IPS DF 6.9 (cell line): ENCODE measurements around the gene ZNRF1.
A peak's percentile ranks its signal among the peaks of the same experiment; 100 is the strongest.

Source experiments
- DNase-seq: peaks from one replicate; pipeline ENCODE4 v3.0.0-alpha.2; 2013; ENCODE audit warnings: low read depth, low spot score
- H3K27ac ChIP-seq: one replicate; pipeline ENCODE4 v1.5.1; 2013; ENCODE audit warnings: low read length, control low read depth
- H3K27me3 ChIP-seq: 2 replicates; pipeline ENCODE4 v1.6.1; 2013; ENCODE audit warnings: mild to moderate bottlenecking, low read length; ENCODE audit not compliant: control insufficient read depth, insufficient read depth
- H3K36me3 ChIP-seq: 2 replicates; pipeline ENCODE4 v1.6.1; 2013; ENCODE audit warnings: low read length; ENCODE audit not compliant: control insufficient read depth, insufficient read depth
- H3K4me1 ChIP-seq: 2 replicates; pipeline ENCODE4 v1.6.1; 2013; ENCODE audit warnings: low read length; ENCODE audit not compliant: control insufficient read depth, insufficient read depth
- H3K4me3 ChIP-seq: 2 replicates; pipeline ENCODE4 v1.5.1; 2013; ENCODE audit warnings: mild to moderate bottlenecking, low read length
- H3K9me3 ChIP-seq: 2 replicates; pipeline ENCODE4 v1.6.1; 2013; ENCODE audit warnings: low read length, inconsistent platforms; ENCODE audit not compliant: control insufficient read depth, insufficient read depth
- WGBS: extraction: QIAGEN DNeasy Blood & Tissue Kit; methylation state at CpG from one replicate; pipeline ENCODE4 v1.1.7; 2013; ENCODE audit warnings: mixed read lengths, missing lambda C conversion rate; ENCODE audit not compliant: insufficient read length, insufficient coverage; 5-methylcytosine and 5-hydroxymethylcytosine counted together

Gene ZNRF1

GRCh38 chr16:75148311-75149195 lies 149.7 kb downstream of the ZNRF1 start, which contains the start of gene ZFP1:
TSS of gene ZFP1 (plus strand) at chr16:75148524. CDS start at chr16:75152952, 4,428 bp downstream.
- WGBS: no CpG with 5 or more reads among the region's 93 CpGs
- Histone ChIP-seq H3K27ac (no peak within 1 kb of the TSS), H3K9me3 (no peaks in the 10 kb centered on the region), H3K36me3 (no peaks in the 10 kb centered on the region), H3K4me1 (no peaks in the 10 kb centered on the region), H3K27me3 (no peaks in the 10 kb centered on the region), H3K4me3 (peak within 1 kb of the TSS; percentile 76)
- DNase-seq: peak; percentile 85

GRCh38 chr16:75151798-75152197 lies 153.0 kb downstream of the ZNRF1 start:
- no peaks in the 10 kb centered on the region for H3K4me1 ChIP-seq
- no CpG with 5 or more reads among the region's 2 CpGs for WGBS
- no peak for DNase-seq

GRCh38 chr16:75152635-75153034 lies 153.8 kb downstream of the ZNRF1 start:
- no peak for DNase-seq
- Histone ChIP-seq H3K36me3 (no peaks in the 10 kb centered on the region), H3K27me3 (no peaks in the 10 kb centered on the region), H3K27ac (no peak overlapping the region), H3K4me1 (no peaks in the 10 kb centered on the region), H3K4me3 (no peak overlapping the region), H3K9me3 (no peaks in the 10 kb centered on the region)

More at GRCh38 chr16:75151798-75152197, 153.0 kb downstream of the ZNRF1 start:
- no peaks in the 10 kb centered on the region for H3K36me3 ChIP-seq
- no peaks in the 10 kb centered on the region for H3K27me3 ChIP-seq
- no peak overlapping the region for H3K27ac ChIP-seq
- H3K9me3 ChIP-seq: no peaks in the 10 kb centered on the region
- H3K4me3 ChIP-seq: no peak overlapping the region

- H3K27ac ChIP-seq: no peak overlapping the region
- H3K27me3 ChIP-seq: no peaks in the 10 kb centered on the region
- no CpG with 5 or more reads among the region's 1 CpG for WGBS
- H3K4me1 ChIP-seq: no peaks in the 10 kb centered on the region
- no peaks in the 10 kb centered on the region for H3K36me3 ChIP-seq
- H3K9me3 ChIP-seq: no peaks in the 10 kb centered on the region
- no peak overlapping the region for H3K4me3 ChIP-seq
- no peak for DNase-seq
Measured at GRCh38 chr16:75160386-75160785, 161.6 kb downstream of the ZNRF1 start.
